CD4-positive, alpha-beta T cell treated with Interleukin-21 for 1 hour (primary cell): ENCODE results near the gene PRSS23.
A peak's percentile ranks its signal among the peaks of the same experiment; 100 is the strongest.
"Not testable (repeated sequence)": the region's sequence is repeated elsewhere in the genome, so short reads cannot be mapped to it uniquely, and the experiment has no call there.

Experiments
- DNase-seq: peaks from one replicate; pipeline ENCODE4 v3.0.0-alpha.2; 2020

Gene PRSS23

DNA sequence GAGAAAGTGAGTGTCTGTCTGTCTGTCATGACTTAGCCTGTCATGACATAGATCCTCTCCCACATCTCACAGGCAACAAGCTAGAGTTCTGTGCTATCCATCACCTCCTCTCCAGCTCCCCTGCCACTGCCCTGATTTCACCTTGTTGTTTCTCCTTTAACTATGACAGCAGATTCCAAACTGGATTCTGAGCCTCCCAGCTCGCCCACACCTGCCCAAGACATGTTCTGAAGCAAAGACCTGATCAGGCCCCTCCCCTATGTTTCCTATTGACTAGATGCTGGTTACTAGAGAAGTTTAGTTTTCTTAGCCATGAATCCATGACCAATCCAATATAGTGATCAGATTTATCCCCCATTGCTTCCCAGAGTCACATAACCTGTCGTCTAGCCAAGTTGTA lies 15.4 kb downstream of the PRSS23 start:
- no peak for DNase-seq

DNA sequence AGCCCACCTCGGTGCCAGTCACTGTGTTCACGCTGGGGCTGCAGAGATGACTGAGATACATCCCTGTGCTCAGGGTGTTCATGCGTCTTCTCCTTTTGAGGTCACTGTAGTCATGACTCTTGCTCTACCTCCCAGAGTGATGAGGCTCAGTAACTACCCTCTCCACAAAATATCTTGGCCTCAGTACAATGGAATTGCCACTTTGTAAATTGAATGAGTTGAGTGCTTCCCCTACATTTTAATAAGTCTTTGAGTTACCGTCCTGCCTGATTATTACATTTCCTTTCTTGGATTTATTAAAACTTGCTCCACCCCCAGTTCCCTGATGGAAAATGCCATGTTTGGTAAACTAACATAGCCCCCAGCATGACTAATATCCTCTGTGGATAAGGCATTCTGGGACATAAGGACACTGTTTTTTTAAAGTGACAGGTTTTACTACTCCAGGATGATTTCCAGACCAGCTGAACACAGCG lies 15.9 kb downstream of the PRSS23 start:
- no peak for DNase-seq

DNA sequence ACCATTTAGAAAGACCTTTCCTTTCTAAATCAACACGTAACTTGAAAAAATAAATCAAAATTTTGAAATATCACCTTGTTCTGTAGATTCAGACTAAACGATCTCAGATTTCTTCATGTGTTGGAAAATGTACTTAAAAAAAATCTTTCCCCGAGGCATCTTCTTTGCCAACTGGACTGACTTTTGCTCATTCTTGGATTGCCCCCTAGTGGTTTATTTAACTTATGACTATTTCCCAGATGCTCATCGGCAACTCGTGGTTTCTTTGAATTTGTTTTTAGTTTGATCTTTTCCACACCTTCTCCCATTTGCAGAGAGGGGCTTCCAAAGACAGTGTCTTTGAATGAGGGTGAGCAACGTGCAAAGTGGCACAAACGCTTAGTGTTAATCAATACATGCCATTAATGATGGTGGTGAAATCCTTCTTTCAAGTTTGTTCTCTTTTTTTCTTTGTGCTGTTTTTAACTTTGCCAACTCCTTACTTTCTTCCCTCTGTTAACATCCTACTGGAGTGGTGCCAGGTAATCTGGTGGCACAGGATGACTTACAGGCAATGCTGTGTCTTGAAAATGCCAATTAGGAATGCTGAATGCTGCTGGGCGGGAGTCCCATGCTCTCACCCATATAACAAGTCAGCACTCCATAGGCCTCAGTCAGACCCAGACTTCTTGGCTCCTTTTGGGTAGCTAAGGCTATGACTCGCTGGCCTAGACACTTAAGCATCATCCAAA lies 18.3 kb downstream of the PRSS23 start:
- DNase-seq, result peak; percentile 60

DNA sequence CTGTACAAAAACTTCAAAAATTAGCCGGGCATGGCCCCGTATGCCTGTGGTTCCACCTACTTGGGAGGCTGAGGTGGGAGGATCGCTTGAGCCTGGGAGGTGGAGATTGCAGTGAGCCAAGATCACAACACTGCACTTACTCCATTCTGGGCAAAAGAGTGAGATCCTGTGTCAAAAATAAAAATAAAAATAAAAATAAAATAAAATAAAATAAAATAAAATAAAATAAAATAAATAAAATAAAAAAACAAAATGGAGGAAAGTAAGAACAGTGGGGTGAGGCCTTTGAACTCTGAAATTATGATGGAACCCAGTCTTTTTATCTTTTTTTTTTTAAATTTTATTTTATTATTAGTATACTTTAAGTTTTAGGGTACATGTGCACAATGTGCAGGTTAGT lies 23.8 kb downstream of the PRSS23 start:
- DNase-seq, result not testable (repeated sequence)

DNA sequence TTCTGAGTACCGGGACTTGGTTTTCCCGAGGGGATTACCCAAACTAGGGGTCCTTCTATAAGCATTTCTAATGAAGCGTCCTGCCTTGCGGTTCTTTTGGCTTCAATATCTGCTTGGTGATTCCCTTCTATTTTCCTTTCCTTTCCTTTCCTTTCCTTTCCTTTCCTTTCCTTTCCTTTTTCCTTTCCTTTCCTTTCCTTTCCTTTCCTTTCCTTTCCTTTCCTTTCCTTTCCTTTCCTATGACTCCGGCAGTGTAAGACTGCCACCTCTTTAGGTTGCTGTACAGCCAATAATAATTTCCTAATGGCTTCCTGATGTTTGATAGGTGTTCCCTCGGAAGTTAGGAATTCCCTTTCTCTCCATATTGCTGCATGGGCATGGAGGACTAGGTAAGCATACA lies 34.0 kb downstream of the PRSS23 start:
- DNase-seq, result not testable (repeated sequence)

DNA sequence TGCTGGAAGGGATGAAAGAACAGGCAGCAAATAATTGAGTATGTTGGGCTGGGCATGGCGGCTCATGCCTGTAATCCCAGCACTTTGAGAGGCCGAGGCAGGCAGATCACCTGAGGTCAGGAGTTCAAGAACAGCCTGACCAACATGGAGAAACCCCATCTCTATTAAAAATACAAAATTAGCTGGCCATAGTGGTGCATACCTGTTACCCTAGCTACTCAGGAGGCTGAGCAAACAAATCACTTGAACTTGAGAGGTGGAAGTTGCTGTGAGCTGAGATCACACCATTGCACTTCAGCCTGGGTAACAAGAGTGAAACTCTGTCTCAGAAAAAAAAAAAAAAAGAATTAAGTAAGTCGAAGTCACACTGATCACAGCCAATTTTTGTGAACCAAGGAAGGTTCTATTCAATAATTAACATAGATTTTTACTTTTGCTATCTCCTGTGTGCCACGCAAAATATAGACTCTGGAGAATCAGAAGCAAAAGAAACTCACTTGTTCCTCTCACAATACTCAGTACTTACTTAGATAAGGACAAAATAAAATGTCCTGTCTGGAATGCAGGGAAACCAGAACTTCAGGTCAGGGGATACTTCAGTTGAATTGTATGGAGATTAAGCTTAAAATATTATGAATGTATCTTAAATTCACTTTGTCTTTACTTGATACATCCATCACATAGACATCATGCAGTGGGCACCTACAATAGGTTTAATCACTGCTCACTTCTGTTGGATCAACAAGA lies 44.6 kb downstream of the PRSS23 start:
- DNase-seq, result not testable (repeated sequence)

DNA sequence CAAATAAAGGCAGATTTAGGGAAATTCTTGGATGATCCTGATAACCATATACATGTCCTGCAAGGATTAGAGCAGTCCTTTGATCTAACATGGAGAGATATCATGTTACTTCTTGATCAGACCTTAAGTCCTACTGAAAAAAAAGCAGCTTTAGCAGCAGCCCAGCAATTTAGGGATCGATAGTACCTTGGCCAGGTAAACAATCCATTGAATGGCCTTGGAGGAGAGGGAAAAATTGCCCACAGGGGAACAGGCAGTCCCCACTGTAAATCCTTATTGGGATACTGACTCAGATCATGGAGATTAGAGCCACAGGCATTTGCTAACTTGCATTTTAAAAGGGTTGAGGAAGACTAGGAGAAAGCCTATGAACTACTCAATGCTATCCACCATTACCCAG lies 47.8 kb downstream of the PRSS23 start:
- no peak for DNase-seq

DNA sequence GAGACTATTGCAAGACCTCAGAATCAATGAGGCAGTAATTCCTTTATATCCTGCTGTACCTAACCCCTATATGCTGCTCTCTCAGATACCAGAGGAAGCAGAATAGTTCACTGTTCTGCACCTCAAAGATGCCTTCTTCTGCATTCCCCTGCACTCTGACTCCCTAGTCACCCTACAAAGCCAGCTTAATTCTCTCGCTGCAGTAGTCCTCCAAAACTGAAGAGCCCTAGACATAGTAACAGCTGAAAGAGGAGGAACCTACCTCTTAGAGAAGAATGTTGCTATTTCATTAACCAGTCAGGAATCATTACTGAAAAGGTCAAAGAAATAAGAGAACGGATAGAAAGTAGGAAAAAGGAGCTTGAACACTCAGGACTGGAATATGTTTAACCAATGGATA lies 49.3 kb downstream of the PRSS23 start:
- DNase-seq, result no peak
